Mucosa of stomach (tissue), 1 donor: Measurements from ENCODE around the gene KRT23.

Source experiments
- H3K27me3 ChIP-seq: one replicate; pipeline ENCODE4 v1.7.0; 2013; ENCODE audit warnings: mild to moderate bottlenecking, low read length; ENCODE audit not compliant: control insufficient read depth, insufficient read depth
- H3K36me3 ChIP-seq: one replicate; pipeline ENCODE4 v1.7.0; 2013; ENCODE audit warnings: low read length; ENCODE audit not compliant: control insufficient read depth, insufficient read depth
- H3K4me1 ChIP-seq: one replicate; pipeline ENCODE4 v1.7.0; 2013; ENCODE audit warnings: mild to moderate bottlenecking, low read length; ENCODE audit not compliant: control insufficient read depth, insufficient read depth
- H3K4me3 ChIP-seq: one replicate; pipeline ENCODE4 v1.7.0; 2013; ENCODE audit warnings: low read length
- H3K9ac ChIP-seq: one replicate; pipeline ENCODE4 v1.7.0; 2013; ENCODE audit warnings: mild to moderate bottlenecking, low read length, moderate library complexity
- H3K9me3 ChIP-seq: one replicate; pipeline ENCODE4 v1.7.0; 2013; ENCODE audit warnings: mild to moderate bottlenecking, low read length, moderate library complexity; ENCODE audit not compliant: control insufficient read depth
- donor health status: Pancreatic carcinoma.

Gene KRT23

DNA sequence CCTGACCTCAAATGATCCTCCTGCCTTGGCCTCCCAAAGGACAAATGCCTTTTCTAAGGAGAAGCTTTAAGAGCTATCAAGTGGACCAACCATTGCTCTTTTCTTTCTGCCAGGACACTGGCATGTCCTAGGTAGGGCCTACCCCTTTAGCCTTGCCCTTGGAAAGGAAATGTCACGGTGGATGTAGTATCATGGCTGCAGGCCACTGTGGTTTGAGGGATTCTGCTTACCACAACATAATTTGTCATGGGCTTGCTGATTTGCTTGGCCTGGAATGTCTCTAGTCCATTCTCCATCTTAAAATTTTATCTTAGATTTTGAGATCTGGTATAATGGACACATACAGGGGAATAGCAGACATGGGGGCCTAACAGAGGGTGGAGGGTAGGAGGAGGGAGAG lies 58.4 kb downstream of the KRT23 start:
- no peaks in the 10 kb centered on the region for H3K9me3 ChIP-seq
- no peaks in the 10 kb centered on the region for H3K36me3 ChIP-seq
- H3K4me3 ChIP-seq = no peak overlapping the region
- H3K4me1 ChIP-seq = peaks cover 3% of the 10 kb centered on the region
- H3K27me3 ChIP-seq = no peaks in the 10 kb centered on the region
- no peak overlapping the region for H3K9ac ChIP-seq

DNA sequence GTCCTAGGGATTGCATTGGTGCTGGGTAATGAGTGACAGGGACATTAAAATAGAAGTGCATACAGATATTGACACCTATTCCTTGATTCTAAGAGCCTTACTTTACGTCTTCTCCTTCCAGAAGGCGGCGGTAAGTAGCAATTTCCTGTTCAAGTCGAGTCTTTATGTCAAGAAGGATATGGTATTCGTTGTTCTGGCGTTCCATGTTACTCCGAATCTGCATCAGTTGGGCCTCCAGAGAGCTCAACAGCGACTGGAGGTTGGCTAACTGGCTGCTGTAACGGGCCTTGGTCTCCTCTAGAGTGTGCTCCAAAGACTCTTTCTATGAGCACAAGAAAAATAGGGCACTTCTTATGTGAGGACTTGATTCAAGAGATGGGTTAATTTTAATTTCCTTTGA lies 59.4 kb downstream of the KRT23 start:
- no peaks in the 10 kb centered on the region for H3K27me3 ChIP-seq
- H3K9ac ChIP-seq = no peak overlapping the region
- no peaks in the 10 kb centered on the region for H3K9me3 ChIP-seq
- H3K4me1 ChIP-seq = no peaks in the 10 kb centered on the region
- H3K4me3 ChIP-seq = no peak overlapping the region
- H3K36me3 ChIP-seq = no peaks in the 10 kb centered on the region

DNA sequence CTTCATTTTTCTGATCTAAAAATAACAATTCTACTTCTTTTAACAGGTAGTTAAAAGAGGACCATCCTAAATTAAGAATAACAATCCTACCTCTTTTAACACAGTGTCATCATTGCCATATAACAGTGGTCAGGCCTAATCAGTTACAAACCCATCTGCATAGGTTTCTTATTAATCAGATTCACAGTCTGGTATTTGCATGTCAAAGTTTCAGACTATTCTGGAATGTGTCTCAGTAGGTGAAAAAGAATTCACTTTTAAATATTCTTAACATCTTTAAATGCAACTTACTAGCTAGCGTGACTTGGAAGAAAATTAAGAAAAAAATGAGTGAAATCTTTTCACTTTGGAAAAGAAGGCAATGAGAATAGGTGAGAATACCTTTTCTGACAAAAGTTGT lies 63.6 kb downstream of the KRT23 start:
- no peak overlapping the region for H3K9ac ChIP-seq
- H3K36me3 ChIP-seq = no peaks in the 10 kb centered on the region
- H3K4me1 ChIP-seq = no peaks in the 10 kb centered on the region
- H3K9me3 ChIP-seq = no peaks in the 10 kb centered on the region
- no peaks in the 10 kb centered on the region for H3K27me3 ChIP-seq
- no peak overlapping the region for H3K4me3 ChIP-seq

DNA sequence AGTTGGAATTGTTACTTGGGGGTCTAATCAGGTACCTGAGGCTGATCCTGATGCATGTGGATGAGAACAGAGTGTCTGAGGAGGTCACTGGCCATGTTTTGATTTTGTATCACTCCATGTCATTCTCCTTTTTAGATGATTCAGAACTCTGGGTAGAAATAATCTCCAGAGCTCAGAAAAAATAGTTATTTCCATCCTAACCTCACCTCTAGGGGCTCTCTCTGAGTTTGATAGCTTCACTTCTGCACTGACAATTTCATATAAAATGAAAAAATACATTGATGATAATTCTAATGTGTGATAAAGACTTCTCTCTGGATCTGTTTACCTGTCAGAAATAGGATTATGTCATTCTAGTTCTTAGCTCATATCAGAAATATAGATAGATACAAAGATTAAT lies 64.2 kb downstream of the KRT23 start:
- no peak overlapping the region for H3K4me3 ChIP-seq
- no peaks in the 10 kb centered on the region for H3K9me3 ChIP-seq
- H3K9ac ChIP-seq = no peak overlapping the region
- no peaks in the 10 kb centered on the region for H3K36me3 ChIP-seq
- H3K4me1 ChIP-seq = no peaks in the 10 kb centered on the region
- H3K27me3 ChIP-seq = no peaks in the 10 kb centered on the region
